ENCODE data around the gene PHACTR1.

DNA sequence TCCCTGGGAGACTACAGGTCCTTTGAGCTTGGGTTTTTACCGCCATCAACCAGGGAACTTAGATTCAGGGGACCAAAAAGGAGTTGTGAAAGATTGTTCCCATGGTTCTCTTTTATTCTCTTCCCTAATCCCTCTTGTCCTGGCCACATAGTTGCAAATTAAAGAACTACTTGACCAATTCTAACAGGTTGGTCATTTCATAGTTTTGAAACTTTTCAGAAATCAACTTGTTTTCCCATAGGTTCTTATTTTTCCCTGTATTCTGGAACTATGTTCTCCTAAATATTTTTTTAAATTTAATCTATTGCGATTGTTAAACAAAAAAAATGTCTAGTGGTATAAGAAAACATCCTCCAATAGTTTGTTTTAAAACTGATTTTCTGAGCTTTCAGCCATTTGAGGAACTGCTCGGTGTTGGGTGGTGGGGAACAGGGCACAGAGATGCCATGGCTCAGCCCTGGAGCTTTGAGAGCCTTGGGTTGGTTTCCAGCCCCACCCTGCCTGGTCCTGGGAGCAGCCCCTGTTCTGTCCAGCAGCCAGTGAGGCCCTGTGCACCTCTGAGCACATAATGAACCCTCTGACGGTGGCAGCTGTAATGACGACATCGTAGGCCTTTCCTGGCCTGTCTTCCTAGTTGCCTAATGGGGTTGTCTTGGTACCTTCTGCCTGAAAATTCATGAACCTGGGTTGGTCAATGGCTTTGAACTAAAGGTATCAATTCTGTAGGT lies 558.3 kb downstream of the PHACTR1 start:
- TF ChIP-seq POLR2A (IDR thresholded peaks at IDR 0.05): no peak
- TF ChIP-seq, protein P1, sequence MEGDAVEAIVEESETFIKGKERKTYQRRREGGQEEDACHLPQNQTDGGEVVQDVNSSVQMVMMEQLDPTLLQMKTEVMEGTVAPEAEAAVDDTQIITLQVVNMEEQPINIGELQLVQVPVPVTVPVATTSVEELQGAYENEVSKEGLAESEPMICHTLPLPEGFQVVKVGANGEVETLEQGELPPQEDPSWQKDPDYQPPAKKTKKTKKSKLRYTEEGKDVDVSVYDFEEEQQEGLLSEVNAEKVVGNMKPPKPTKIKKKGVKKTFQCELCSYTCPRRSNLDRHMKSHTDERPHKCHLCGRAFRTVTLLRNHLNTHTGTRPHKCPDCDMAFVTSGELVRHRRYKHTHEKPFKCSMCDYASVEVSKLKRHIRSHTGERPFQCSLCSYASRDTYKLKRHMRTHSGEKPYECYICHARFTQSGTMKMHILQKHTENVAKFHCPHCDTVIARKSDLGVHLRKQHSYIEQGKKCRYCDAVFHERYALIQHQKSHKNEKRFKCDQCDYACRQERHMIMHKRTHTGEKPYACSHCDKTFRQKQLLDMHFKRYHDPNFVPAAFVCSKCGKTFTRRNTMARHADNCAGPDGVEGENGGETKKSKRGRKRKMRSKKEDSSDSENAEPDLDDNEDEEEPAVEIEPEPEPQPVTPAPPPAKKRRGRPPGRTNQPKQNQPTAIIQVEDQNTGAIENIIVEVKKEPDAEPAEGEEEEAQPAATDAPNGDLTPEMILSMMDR (IDR thresholded peaks at IDR 0.05): no peak
